ENCODE measurements around the gene QRICH2.
A peak's percentile ranks its signal among the peaks of the same experiment; 100 is the strongest.

DNA sequence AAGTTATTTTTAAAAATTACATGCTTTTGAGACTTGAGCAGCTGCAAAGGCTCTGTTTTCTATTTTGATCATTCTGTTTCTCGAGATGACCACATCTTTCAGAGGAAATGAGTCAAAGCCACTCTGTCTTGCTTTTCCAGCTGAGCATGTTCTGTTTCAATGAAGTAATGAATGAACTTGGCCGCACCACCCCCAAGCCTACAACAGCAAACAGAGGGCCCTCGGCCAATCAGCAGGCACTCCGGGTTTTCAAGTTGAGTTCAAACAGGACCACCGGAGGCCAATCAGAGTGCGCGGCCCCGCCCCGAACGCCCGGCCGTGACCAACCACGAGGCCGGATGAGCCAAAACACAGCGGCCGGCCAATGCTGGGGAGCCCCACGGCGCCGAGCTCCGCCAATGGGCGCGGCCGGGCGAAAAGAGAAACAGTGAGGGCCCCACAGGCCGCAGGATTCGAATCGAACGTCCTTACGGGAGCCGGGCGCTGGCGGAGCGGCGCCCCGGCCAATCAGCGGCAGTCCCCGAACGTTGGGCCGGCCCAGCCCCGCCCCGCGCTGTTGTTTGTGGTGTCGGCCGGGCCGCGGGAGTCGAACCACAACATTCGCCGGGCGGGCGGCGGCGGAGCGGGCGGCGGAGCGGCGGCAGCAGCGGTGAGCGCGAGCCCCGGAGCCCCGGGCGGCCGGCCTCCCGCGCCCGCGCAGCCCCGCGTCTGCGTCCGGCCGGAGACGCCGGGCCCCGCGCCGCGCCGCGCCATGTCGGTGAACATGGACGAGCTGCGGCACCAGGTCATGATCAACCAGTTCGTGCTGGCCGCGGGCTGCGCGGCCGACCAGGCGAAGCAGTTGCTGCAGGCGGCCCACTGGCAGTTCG lies 43.1 kb downstream of the QRICH2 start, which contains the start of gene UBALD2:
- TF ChIP-seq, protein P1, sequence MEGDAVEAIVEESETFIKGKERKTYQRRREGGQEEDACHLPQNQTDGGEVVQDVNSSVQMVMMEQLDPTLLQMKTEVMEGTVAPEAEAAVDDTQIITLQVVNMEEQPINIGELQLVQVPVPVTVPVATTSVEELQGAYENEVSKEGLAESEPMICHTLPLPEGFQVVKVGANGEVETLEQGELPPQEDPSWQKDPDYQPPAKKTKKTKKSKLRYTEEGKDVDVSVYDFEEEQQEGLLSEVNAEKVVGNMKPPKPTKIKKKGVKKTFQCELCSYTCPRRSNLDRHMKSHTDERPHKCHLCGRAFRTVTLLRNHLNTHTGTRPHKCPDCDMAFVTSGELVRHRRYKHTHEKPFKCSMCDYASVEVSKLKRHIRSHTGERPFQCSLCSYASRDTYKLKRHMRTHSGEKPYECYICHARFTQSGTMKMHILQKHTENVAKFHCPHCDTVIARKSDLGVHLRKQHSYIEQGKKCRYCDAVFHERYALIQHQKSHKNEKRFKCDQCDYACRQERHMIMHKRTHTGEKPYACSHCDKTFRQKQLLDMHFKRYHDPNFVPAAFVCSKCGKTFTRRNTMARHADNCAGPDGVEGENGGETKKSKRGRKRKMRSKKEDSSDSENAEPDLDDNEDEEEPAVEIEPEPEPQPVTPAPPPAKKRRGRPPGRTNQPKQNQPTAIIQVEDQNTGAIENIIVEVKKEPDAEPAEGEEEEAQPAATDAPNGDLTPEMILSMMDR (IDR thresholded peaks at IDR 0.05 in 8 of 11, conservative IDR thresholded peaks at IDR 0.05 in 3 of 11), result peak in 2 of 11 experiments; percentile 36 to 48
- peak in 2 of 3 donors; percentile 81 to 92 for TF ChIP-seq POLR2A (IDR thresholded peaks at IDR 0.05)
- TF ChIP-seq POLR2AphosphoS5 (IDR thresholded peaks at IDR 0.05), result peak; percentile 97 to 98 (median 98)

Measured in spleen (tissue), 7 donors.